HCT116 (cell line): ENCODE measurements around the gene ZER1. TPM values are rescaled to one million over a fixed set of nuclear protein-coding genes. Genes with fewer than 3 reads are reported as not detected.

Source experiments
- ATAC-seq: fragments of 200-7000 bp; cut with Tn5 transposase; 2 replicates; pipeline ENCODE4 v1.9.1; 2020; ENCODE audit warnings: mild to moderate bottlenecking, moderate library complexity
- BruUV-seq: library from RNA; stranded (reverse); fragments of 400-500 nt; replicated peaks from 2 replicates; lab custom pipeline; 2021; lab: Mats Ljungman, UMichigan
- CTCF ChIA-PET: fragments of 300-600 bp; sonication (Branson Sonifier 250); formaldehyde crosslinking; loops from one replicate; lab custom pipeline; 2021; ENCODE audit warnings: antibody characterized with exemption; lab: Charles Lee
- POLR2A ChIA-PET: fragments of 300-600, 350-600 bp; sonication (Branson Sonifier 250); formaldehyde crosslinking; loops from one replicate; lab custom pipeline; 2021; ENCODE audit warnings: antibody characterized with exemption; lab: Charles Lee
- RAD21 ChIA-PET, 2 experiments: fragments of 300-600 bp; sonication (Branson Sonifier 250); formaldehyde crosslinking; loops; one replicate each; lab custom pipeline; 2023; ENCODE audit warnings: low total read pairs in 2 of 2; ENCODE audit not compliant: uncharacterized antibody in 2 of 2, unreplicated experiment in 2 of 2, low non-redundant PET in 1 of 2; lab: Charles Lee
- DNase-seq: peaks from one replicate; pipeline ENCODE4 v3.0.0-alpha.2; 2010; ENCODE audit warnings: low read depth, low spot score
- H2AFZ ChIP-seq: fragments of 200-600 bp; shearing (Covaris generic), sonication (generic); 2 replicates; pipeline ENCODE4 v1.6.1; 2017; ENCODE audit warnings: low read depth, mixed run types, mixed read lengths, antibody characterized with exemption, low read length; ENCODE audit not compliant: poor library complexity, severe bottlenecking
- H3K27ac ChIP-seq: 2 replicates; pipeline ENCODE4 v1.5.1; 2012; ENCODE audit warnings: low read depth, low read length
- H3K27me3 ChIP-seq: fragments of 200-600 bp; sonication (generic); 2 replicates; pipeline ENCODE4 v1.6.1; 2016; ENCODE audit warnings: mixed run types, low read length, mixed read lengths; ENCODE audit not compliant: insufficient read depth
- H3K36me3 ChIP-seq, 2 experiments: fragments of 200-500 bp in 1 of 2; fragments of 200-600 bp in 1 of 2; sonication (Bioruptor generic) in 1 of 2; sonication (generic) in 1 of 2; 2 replicates each; pipeline versions ENCODE4 v1.5.1 to v1.6.1; 2014 to 2016; ENCODE audit warnings: low read length in 2 of 2, inconsistent platforms in 1 of 2, mixed read lengths in 1 of 2, mixed run types in 1 of 2; ENCODE audit not compliant: insufficient read depth in 2 of 2, control insufficient read depth in 1 of 2
- H3K4me1 ChIP-seq, 2 experiments: fragments of 200-600 bp in 1 of 2; sonication (generic) in 1 of 2; 2 replicates each; pipeline versions ENCODE4 v1.5.1 to v1.6.1; 2012 to 2017; ENCODE audit warnings: low read length in 2 of 2, inconsistent platforms in 1 of 2, mild to moderate bottlenecking in 1 of 2, mixed read lengths in 1 of 2, mixed run types in 1 of 2, moderate library complexity in 1 of 2; ENCODE audit not compliant: insufficient read depth in 2 of 2, control insufficient read depth in 1 of 2
- H3K4me2 ChIP-seq: fragments of 200-600 bp; sonication (generic); 2 replicates; pipeline ENCODE4 v1.6.1; 2017; ENCODE audit warnings: mixed run types, low read length, mixed read lengths
- H3K4me3 ChIP-seq, 2 experiments: fragments of 200-600 bp in 1 of 2; sonication (generic) in 1 of 2; replicated peaks in 1 of 2; 2 replicates each; pipeline ENCODE4 v1.5.1; 2011 to 2016; ENCODE audit warnings: low read length in 2 of 2, control low read depth in 1 of 2, low read depth in 1 of 2, mild to moderate bottlenecking in 1 of 2, mixed read lengths in 1 of 2, mixed run types in 1 of 2
- H3K79me2 ChIP-seq: fragments of 200-600 bp; sonication (generic); 2 replicates; pipeline ENCODE4 v1.6.1; 2017; ENCODE audit warnings: mild to moderate bottlenecking, mixed run types, low read length, moderate library complexity, mixed read lengths; ENCODE audit not compliant: insufficient read depth
- H3K9ac ChIP-seq: fragments of 200-600 bp; sonication (generic); 2 replicates; pipeline ENCODE4 v1.6.1; 2016; ENCODE audit warnings: low read length, mixed read lengths
- H3K9me2 ChIP-seq: fragments of 200-600 bp; sonication (generic), shearing (Covaris generic); 2 replicates; pipeline ENCODE4 v1.6.1; 2017; ENCODE audit warnings: mixed run types, mild to moderate bottlenecking, moderate library complexity; ENCODE audit not compliant: insufficient read depth
- H3K9me3 ChIP-seq, 2 experiments: fragments of 200-500 bp in 1 of 2; fragments of 200-600 bp in 1 of 2; sonication (Bioruptor generic) in 1 of 2; sonication (generic) in 1 of 2; 2 replicates each; pipeline ENCODE4 v1.6.1; 2014 to 2017; ENCODE audit warnings: low read length in 2 of 2, mixed read lengths in 2 of 2, inconsistent platforms in 1 of 2, low read depth in 1 of 2, mild to moderate bottlenecking in 1 of 2, mixed run types in 1 of 2, moderate library complexity in 1 of 2; ENCODE audit not compliant: control insufficient read depth in 1 of 2, insufficient read depth in 1 of 2
- H4K20me1 ChIP-seq: fragments of 200-600 bp; sonication (generic), shearing (Covaris generic); 2 replicates; pipeline ENCODE4 v1.6.1; 2017; ENCODE audit warnings: mixed run types, mild to moderate bottlenecking, moderate library complexity; ENCODE audit not compliant: insufficient read depth
- ATF3 ChIP-seq: IDR thresholded peaks from 2 replicates; pipeline ENCODE4 v1.6.1; 2012
- POLR2A ChIP-seq: IDR thresholded peaks from 2 replicates; pipeline ENCODE4 v1.7.0; 2011; ENCODE audit warnings: borderline replicate concordance; ENCODE audit not compliant: insufficient read depth, insufficient read length; ENCODE audit errors: extremely low read depth
- REST ChIP-seq: IDR thresholded peaks from 2 replicates; pipeline ENCODE4 v1.6.1; 2012; ENCODE audit warnings: low read depth
- SP1 ChIP-seq: IDR thresholded peaks from 2 replicates; pipeline ENCODE4 v1.6.1; 2012; ENCODE audit warnings: low read depth
- TCF7L2 ChIP-seq: IDR thresholded peaks from 2 replicates; pipeline ENCODE4 v1.7.0; 2011; ENCODE audit warnings: borderline replicate concordance, inconsistent platforms; ENCODE audit not compliant: insufficient read depth, insufficient read length; ENCODE audit errors: extremely low read depth
- ZFX ChIP-seq: fragments of 450-650 bp; IDR thresholded peaks from 2 replicates; pipeline ENCODE4 v1.6.1; 2017
- intact Hi-C: fragments of 100-400 bp; cut with micrococcal nuclease; formaldehyde crosslinking; loops from 2 replicates; pipeline ENCODE4 v1.10.0; 2022
- total RNA-seq: library from RNA; stranded (reverse); gene quantifications from one replicate; pipeline ENCODE4 v1.2.1, GENCODE V29; 2021; ENCODE audit not compliant: unreplicated experiment
- TF ChIP-seq, protein P1 (sequence below), 3 experiments: fragments of 200-600 bp in 1 of 3; sonication (generic) in 1 of 3; IDR thresholded peaks in 2 of 3; conservative IDR thresholded peaks in 1 of 3; 2 replicates each; pipeline ENCODE4 v1.5.1; 2012 to 2017; ENCODE audit warnings: low read depth in 2 of 3, low read length in 2 of 3, antibody characterized with exemption in 1 of 3, borderline replicate concordance in 1 of 3, control low read depth in 1 of 3, mild to moderate bottlenecking in 1 of 3, mixed read lengths in 1 of 3, mixed run types in 1 of 3, moderate library complexity in 1 of 3; ENCODE audit not compliant: insufficient read depth in 1 of 3

The ZER1 gene
- total RNA-seq, 1 experiment from 2014 or later = 18.0 TPM

- POLR2A ChIA-PET = interaction anchor here (1.5 kb wide), 1 partner anchor 10 kb away, joined by 4 read pairs; no protein-coding TSS in a partner anchor
- Histone ChIP-seq H3K9me2 (no peaks in the 10 kb centered on the region), H3K27ac (no peak overlapping the region), H3K4me2 (no peak overlapping the region), H3K79me2 (peaks cover 6% of the 10 kb centered on the region), H3K4me3 (no peak overlapping the region), H2AFZ (no peak overlapping the region), H3K9me3 (peaks cover 2 to 4% of the 10 kb centered on the region in 2 experiments; a peak in 2 of 4 replicates), H3K4me1 (peaks cover 8 to 17% of the 10 kb centered on the region in 2 experiments; a peak in 3 of 4 replicates), H3K9ac (no peak overlapping the region), H3K27me3 (no peaks in the 10 kb centered on the region), H4K20me1 (no peaks in the 10 kb centered on the region), H3K36me3 (no peaks in the 10 kb centered on the region)
- TF ChIP-seq ATF3 (no peak), SP1 (no peak), POLR2A (no peak), REST (no peak), TCF7L2 (no peak), ZFX (no peak)
- TF ChIP-seq, protein P1, sequence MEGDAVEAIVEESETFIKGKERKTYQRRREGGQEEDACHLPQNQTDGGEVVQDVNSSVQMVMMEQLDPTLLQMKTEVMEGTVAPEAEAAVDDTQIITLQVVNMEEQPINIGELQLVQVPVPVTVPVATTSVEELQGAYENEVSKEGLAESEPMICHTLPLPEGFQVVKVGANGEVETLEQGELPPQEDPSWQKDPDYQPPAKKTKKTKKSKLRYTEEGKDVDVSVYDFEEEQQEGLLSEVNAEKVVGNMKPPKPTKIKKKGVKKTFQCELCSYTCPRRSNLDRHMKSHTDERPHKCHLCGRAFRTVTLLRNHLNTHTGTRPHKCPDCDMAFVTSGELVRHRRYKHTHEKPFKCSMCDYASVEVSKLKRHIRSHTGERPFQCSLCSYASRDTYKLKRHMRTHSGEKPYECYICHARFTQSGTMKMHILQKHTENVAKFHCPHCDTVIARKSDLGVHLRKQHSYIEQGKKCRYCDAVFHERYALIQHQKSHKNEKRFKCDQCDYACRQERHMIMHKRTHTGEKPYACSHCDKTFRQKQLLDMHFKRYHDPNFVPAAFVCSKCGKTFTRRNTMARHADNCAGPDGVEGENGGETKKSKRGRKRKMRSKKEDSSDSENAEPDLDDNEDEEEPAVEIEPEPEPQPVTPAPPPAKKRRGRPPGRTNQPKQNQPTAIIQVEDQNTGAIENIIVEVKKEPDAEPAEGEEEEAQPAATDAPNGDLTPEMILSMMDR (IDR thresholded peaks at IDR 0.05 in 2 of 3, conservative IDR thresholded peaks at IDR 0.05 in 1 of 3; ENCODE audit: borderline replicate concordance in 1 of 3, insufficient read depth in 1 of 3, low read depth in 2 of 3, low read length in 2 of 3) = no peak
- ATAC-seq (no peak), DNase-seq (no peak)
- RAD21 ChIA-PET = no interaction called here
- no TSS peak for BruUV-seq
- CTCF ChIA-PET = no interaction called here
- intact Hi-C loops = no loop called here
Measured at GRCh38 chr9:128782669-128783068, 10.9 kb upstream of the ZER1 start.
